Adrenal gland (tissue), 12 donors: ENCODE results near the gene RAVER2. TPM values are rescaled to one million over a fixed set of nuclear protein-coding genes. Genes with fewer than 3 reads are reported as not detected.
"Not testable (repeated sequence)": the region's sequence is repeated elsewhere in the genome, so short reads cannot be mapped to it uniquely, and the experiment has no call there.

Source experiments
- DNase-seq, 7 donors: peaks; one replicate each; pipeline ENCODE4 v3.0.0-alpha.2; 2019 to 2020
- H3K27ac ChIP-seq, 5 donors: fragments of 200-600 bp; sonication (generic) in 4 of 5; 1 replicate in 3 of 5; 2 replicates in 2 of 5; pipeline versions ENCODE4 v1.5.1 to v1.8.0; 2016 to 2020; ENCODE audit warnings: mild to moderate bottlenecking in 1 of 5
- H3K27me3 ChIP-seq: fragments of 200-600 bp; 2 replicates; pipeline ENCODE4 v1.8.0; 2021
- H3K36me3 ChIP-seq, 2 donors: fragments of 200-600 bp; replicated peaks in 1 of 2; 1 replicate in 1 of 2; 2 replicates in 1 of 2; pipeline versions ENCODE4 v1.5.1 to v1.8.0; 2018 to 2022
- H3K4me1 ChIP-seq, 2 donors: fragments of 200-600 bp; replicated peaks in 1 of 2; 1 replicate in 1 of 2; 2 replicates in 1 of 2; pipeline versions ENCODE4 v1.5.1 to v1.8.0; 2018 to 2021
- H3K4me3 ChIP-seq, 4 donors: fragments of 200-600 bp; sonication (generic) in 3 of 4; one replicate each; pipeline ENCODE4 v1.5.1; 2016 to 2018
- H3K9me3 ChIP-seq, 3 donors: fragments of 200-600 bp; sonication (generic) in 1 of 3; replicated peaks in 1 of 3; 1 replicate in 2 of 3; 2 replicates in 1 of 3; pipeline versions ENCODE4 v1.5.1 to v1.8.0; 2016 to 2021
- POLR2A ChIP-seq, 2 donors: fragments of 450-650 bp; IDR thresholded peaks; one replicate each; pipeline ENCODE4 v1.6.1; 2017; ENCODE audit warnings: antibody characterized with exemption in 2 of 2, mild to moderate bottlenecking in 2 of 2, moderate library complexity in 1 of 2
- WGBS, 4 donors: extraction: QIAGEN DNeasy Blood & Tissue Kit in 2 of 4; methylation state at CpG; one replicate each; pipeline versions ENCODE4 v1.1.5 to v1.1.7; 2013 to 2017; 5-methylcytosine and 5-hydroxymethylcytosine counted together
- intact Hi-C, 2 donors: fragments of 100-400 bp; cut with DNase I; formaldehyde crosslinking; loops; one replicate each; pipeline versions ENCODE4 v1.14.1 to v1.15.0; 2022 to 2023
- polyA plus RNA-seq, 3 donors: library from polyadenylated mRNA; stranded (reverse); fragments of 200-250 nt in 2 of 3; fragments of 350-450 nt in 1 of 3; fragmentation: Illumina TruSeq in 1 of 3; extraction: RNeasy Lipid Tissue Mini Kit (QIAGEN cat#74804) in 1 of 3; gene quantifications; one replicate each; pipeline ENCODE4 v1.2.3, GENCODE V29; 2013 to 2014
- total RNA-seq, 9 donors: library from RNA; depleted of rRNA in 4 of 9; stranded (reverse); fragments of >200 nt in 4 of 9; fragments of 120-200 nt in 1 of 9; fragmentation: NEBNext Ultra II Directional in 1 of 9; extraction: Animal tissue kit (Norgen Biotek cat#: 25700) in 1 of 9; gene quantifications; one replicate each; pipeline versions ENCODE4 v1.1.0 to v1.2.4, GENCODE V29; 2013 to 2023
- TF ChIP-seq, protein P1 (sequence below), 6 experiments: fragments of 450-650 bp in 4 of 6; fragments of 200-600 bp in 2 of 6; sonication (generic) in 1 of 6; IDR thresholded peaks; 1 replicate in 5 of 6; 2 replicates in 1 of 6; pipeline versions ENCODE4 v1.5.1 to v1.8.0; 2016 to 2021; ENCODE audit warnings: antibody characterized with exemption in 6 of 6, mild to moderate bottlenecking in 2 of 6, moderate library complexity in 1 of 6
- donor health status: healthy with polysubstance abuse.
- donor health status: Bipolar disorder and iron deficiency.
- donor health status: DM: yes; HTN: yes; CAD: no.
- donor health status: DM: no; HTN: no; CAD: no.
- donor health status: DM: no; HTN: no; CAD: no.
- donor health status: DM: yes; HTN: yes; CAD: no.

Gene RAVER2
- total and polyA plus RNA-seq, 12 donors: 7.1 to 19.0 (median 12.4) TPM

DNA sequence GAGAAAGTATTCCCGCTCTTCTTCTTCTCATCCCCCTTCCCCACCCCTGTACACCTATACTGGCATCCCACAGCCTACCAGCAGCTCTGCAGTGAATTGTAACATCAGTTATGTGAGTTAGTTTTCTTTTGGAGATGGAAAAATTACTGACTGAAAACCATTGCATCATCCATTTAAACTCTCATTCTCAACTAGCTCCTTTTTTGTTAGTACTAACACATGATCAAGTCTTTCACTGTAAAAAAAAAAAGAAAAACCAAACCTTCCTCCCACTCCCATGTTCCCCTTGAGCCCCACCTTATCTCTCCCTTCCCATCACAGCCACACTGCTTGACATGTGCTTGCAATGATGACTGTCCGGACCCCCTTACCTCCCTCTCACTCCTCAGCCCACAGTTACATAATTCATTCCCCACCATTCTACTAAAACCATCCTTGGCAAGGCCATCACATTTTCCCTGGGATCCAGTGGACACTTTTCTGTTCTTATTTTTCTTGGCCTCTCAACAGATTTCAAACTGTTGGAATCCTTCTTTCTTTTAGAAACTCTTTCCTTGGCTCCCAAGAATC, 23.2 kb upstream of the RAVER2 start:
- Histone ChIP-seq H3K27me3 (no peaks in the 10 kb centered on the region), H3K4me3 (no peak overlapping the region), H3K36me3 (no peaks in the 10 kb centered on the region), H3K4me1 (no peaks in the 10 kb centered on the region), H3K27ac (no peak overlapping the region), H3K9me3 (no peaks in the 10 kb centered on the region)
- intact Hi-C loops: no loop called here
- no peak for TF ChIP-seq POLR2A (IDR thresholded peaks at IDR 0.05)
- TF ChIP-seq, protein P1, sequence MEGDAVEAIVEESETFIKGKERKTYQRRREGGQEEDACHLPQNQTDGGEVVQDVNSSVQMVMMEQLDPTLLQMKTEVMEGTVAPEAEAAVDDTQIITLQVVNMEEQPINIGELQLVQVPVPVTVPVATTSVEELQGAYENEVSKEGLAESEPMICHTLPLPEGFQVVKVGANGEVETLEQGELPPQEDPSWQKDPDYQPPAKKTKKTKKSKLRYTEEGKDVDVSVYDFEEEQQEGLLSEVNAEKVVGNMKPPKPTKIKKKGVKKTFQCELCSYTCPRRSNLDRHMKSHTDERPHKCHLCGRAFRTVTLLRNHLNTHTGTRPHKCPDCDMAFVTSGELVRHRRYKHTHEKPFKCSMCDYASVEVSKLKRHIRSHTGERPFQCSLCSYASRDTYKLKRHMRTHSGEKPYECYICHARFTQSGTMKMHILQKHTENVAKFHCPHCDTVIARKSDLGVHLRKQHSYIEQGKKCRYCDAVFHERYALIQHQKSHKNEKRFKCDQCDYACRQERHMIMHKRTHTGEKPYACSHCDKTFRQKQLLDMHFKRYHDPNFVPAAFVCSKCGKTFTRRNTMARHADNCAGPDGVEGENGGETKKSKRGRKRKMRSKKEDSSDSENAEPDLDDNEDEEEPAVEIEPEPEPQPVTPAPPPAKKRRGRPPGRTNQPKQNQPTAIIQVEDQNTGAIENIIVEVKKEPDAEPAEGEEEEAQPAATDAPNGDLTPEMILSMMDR (IDR thresholded peaks at IDR 0.05): no peak
- WGBS, 4 donors: 75 to 81% (median 79%) methylated on average over 2 of the region's 2 CpGs
- DNase-seq: no peak

DNA sequence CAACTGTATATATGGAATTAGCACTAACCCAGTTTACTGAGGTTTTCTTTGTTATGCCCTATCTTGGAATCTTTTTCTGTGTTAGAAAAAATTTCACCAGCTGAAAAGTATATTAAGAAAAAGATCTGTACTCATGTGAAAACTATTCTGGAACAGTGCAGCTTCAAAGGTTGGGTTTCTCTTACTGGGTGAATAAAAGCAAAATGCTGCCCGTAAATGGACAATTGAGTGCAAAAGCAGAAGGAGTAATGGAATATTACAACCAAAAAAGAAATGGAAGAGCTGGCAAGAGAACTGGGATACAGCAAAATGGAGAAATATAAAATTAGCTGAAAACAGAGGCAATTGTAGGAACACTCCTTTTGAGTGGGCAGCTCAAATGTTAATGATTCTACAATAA, 17.0 kb upstream of the RAVER2 start:
- H3K36me3 ChIP-seq: no peaks in the 10 kb centered on the region
- WGBS, 4 donors: 80 to 95% (median 89%) methylated on average over 1 of the region's 1 CpG
- intact Hi-C loops: no loop called here
- H3K4me3 ChIP-seq: no peak overlapping the region
- H3K27me3 ChIP-seq: no peaks in the 10 kb centered on the region
- H3K4me1 ChIP-seq: no peaks in the 10 kb centered on the region
- DNase-seq: no peak
- no peaks in the 10 kb centered on the region for H3K9me3 ChIP-seq
- no peak for TF ChIP-seq POLR2A (IDR thresholded peaks at IDR 0.05)
- TF ChIP-seq, protein P1 (IDR thresholded peaks at IDR 0.05): no peak
- H3K27ac ChIP-seq: no peak overlapping the region

DNA sequence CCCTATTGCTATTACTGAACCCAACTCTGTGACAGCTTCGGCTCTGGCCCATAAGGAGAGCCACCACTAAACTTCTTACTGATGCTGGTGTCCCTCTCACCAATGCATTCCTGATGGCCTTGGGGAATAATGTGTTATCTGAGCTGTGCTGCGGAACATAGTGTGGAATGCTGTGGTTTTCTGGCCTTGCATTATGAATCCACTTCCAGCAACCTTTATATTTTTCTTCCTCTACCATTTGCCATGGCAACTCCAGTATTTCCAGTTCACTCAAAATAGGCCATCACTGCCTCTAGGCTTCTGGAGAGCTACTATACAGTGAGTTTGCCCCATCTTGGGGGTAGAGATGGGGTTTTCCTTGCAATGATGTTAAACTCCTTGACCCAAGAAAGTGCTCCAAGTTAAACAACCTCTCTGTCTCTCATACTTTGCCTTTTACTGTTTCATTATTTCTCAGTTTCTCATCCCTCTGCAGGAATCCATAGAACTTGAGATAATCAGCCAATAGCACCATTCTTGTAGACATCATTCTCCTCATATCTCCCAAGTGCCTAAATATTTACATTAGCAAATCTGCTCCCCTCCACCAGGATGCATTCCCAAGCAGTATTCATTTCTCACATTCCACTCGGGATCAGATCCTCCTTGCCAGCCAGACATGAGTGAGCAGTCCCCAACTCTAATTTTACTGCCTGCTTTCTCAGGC, 11.1 kb upstream of the RAVER2 start:
- intact Hi-C loops: no loop called here
- Histone ChIP-seq H3K27me3 (no peaks in the 10 kb centered on the region), H3K9me3 (no peaks in the 10 kb centered on the region), H3K36me3 (no peaks in the 10 kb centered on the region), H3K4me1 (no peaks in the 10 kb centered on the region), H3K27ac (no peak overlapping the region), H3K4me3 (no peak overlapping the region)
- 83 to 91% (median 89%) methylated on average over 3 of the region's 3 CpGs for WGBS, 4 donors
- TF ChIP-seq, protein P1 (IDR thresholded peaks at IDR 0.05): no peak
- no peak for TF ChIP-seq POLR2A (IDR thresholded peaks at IDR 0.05)
- no peak for DNase-seq

DNA sequence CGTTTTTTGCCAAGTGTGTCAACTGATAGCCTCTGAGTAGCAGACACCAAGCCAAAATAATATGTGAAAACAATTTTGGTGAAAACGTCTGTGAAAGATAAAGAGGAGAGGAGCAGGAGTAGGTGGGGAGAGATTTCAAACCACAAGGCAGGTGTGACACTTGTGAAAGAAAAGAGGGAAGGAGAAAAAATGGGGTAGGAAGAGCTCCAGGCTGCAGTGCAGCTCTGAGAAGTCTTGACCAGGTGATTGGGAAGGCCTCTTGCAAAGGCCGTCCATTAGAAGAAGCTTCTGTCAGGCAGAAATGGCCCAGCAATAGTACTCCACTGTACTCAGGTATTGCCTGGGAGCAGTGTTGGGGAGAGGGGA, 10.6 kb upstream of the RAVER2 start:
- Histone ChIP-seq H3K4me1 (no peaks in the 10 kb centered on the region), H3K27me3 (no peaks in the 10 kb centered on the region), H3K4me3 (no peak overlapping the region), H3K36me3 (no peaks in the 10 kb centered on the region), H3K27ac (no peak overlapping the region), H3K9me3 (no peaks in the 10 kb centered on the region)
- no peak for TF ChIP-seq POLR2A (IDR thresholded peaks at IDR 0.05)
- TF ChIP-seq, protein P1 (IDR thresholded peaks at IDR 0.05): no peak
- no peak for DNase-seq
- WGBS, 4 donors: 66 to 72% (median 71%) methylated on average over 3 of the region's 3 CpGs
- intact Hi-C loops: no loop called here

DNA sequence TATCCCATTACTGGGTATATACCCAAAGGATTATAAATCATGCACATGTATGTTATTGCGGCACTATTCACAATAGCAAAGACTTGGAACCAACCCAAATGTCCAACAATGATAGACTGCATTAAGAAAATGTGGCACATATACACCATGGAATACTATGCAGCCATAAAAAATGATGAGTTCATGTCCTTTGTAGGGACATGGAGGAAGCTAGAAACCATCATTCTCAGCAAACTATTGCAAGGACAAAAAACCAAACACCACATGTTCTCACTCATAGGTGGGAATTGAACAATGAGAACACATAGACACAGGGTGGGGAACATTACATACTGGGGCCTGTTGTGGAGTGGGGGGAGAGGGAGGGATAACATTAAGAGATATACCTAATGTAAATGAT, 4.2 kb upstream of the RAVER2 start:
- not testable (repeated sequence) for H3K36me3 ChIP-seq, H3K4me1 ChIP-seq, H3K4me3 ChIP-seq, H3K27me3 ChIP-seq, H3K9me3 ChIP-seq, H3K27ac ChIP-seq, DNase-seq
- intact Hi-C loops: loop anchor here (10.0 kb wide), 1 partner anchor 84 kb away; no protein-coding TSS in a partner anchor
- 81 to 93% (median 92%) methylated on average over 1 of the region's 1 CpG for WGBS, 4 donors
